Gastroesophageal sphincter (tissue), 4 donors: Measurements from ENCODE around the gene BASP1. TPM values are rescaled to one million over a fixed set of nuclear protein-coding genes. Genes with fewer than 3 reads are reported as not detected.

Source experiments
- ATAC-seq: fragments of 150-250 bp; one replicate; pipeline ENCODE4 v1.9.1; 2016; ENCODE audit warnings: mild to moderate bottlenecking, moderate library complexity
- H3K27ac ChIP-seq, 4 donors: fragments of 200-600 bp; sonication (generic) in 3 of 4; 1 replicate in 3 of 4; 2 replicates in 1 of 4; pipeline ENCODE4 v1.5.1; 2016 to 2019
- H3K27me3 ChIP-seq: fragments of 200-600 bp; sonication (generic); one replicate; pipeline ENCODE4 v1.5.1; 2019
- H3K36me3 ChIP-seq, 2 donors: fragments of 200-600 bp; sonication (generic); one replicate each; pipeline ENCODE4 v1.5.1; 2019; ENCODE audit warnings: control low read depth in 1 of 2
- H3K4me1 ChIP-seq, 3 donors: fragments of 200-600 bp; sonication (generic); 1 replicate in 2 of 3; 2 replicates in 1 of 3; pipeline ENCODE4 v1.5.1; 2016 to 2019; ENCODE audit warnings: control low read depth in 2 of 3
- H3K4me3 ChIP-seq, 2 donors: fragments of 200-600 bp; sonication (generic); one replicate each; pipeline ENCODE4 v1.5.1; 2019; ENCODE audit warnings: mild to moderate bottlenecking in 1 of 2, moderate library complexity in 1 of 2
- H3K9me3 ChIP-seq, 3 donors: fragments of 200-600 bp; sonication (generic); one replicate each; pipeline ENCODE4 v1.5.1; 2017 to 2019; ENCODE audit warnings: control low read depth in 2 of 3
- CTCF ChIP-seq, 4 experiments: fragments of 200-600 bp in 2 of 4; fragments of 450-650 bp in 2 of 4; sonication (generic) in 1 of 4; IDR thresholded peaks; one replicate each; pipeline ENCODE4 v1.5.1; 2017 to 2019; ENCODE audit warnings: antibody characterized with exemption in 4 of 4, mild to moderate bottlenecking in 2 of 4, moderate library complexity in 2 of 4
- EP300 ChIP-seq: sonication (generic); formaldehyde crosslinking; IDR thresholded peaks from one replicate; pipeline ENCODE4 v1.6.1; 2017; ENCODE audit warnings: antibody characterized with exemption, mild to moderate bottlenecking
- POLR2A ChIP-seq, 2 donors: fragments of 450-650 bp; IDR thresholded peaks; one replicate each; pipeline ENCODE4 v1.6.1; 2017; ENCODE audit warnings: antibody characterized with exemption in 2 of 2, mild to moderate bottlenecking in 2 of 2, moderate library complexity in 1 of 2
- POLR2AphosphoS5 ChIP-seq: sonication (generic); formaldehyde crosslinking; IDR thresholded peaks from one replicate; pipeline ENCODE4 v1.6.1; 2017; ENCODE audit warnings: antibody characterized with exemption
- WGBS, 2 donors: methylation state at CpG; one replicate each; pipeline ENCODE4 v1.1.5; 2018; ENCODE audit warnings: low coverage in 1 of 2; 5-methylcytosine and 5-hydroxymethylcytosine counted together
- total RNA-seq, 4 donors: library from RNA; depleted of rRNA; stranded (reverse); fragments of >200 nt; gene quantifications; one replicate each; pipeline ENCODE4 v1.1.0, GENCODE V29; 2016

Gene BASP1
- total RNA-seq, 4 donors from 2014 or later, result 0.31 to 12.9 (median 5.5) TPM

- ATAC-seq, result no peak
- 75 to 79% methylated on average over 7 to 9 of the region's 9 CpGs for WGBS, 2 donors
- Histone ChIP-seq H3K27me3 (peaks cover 12% of the 10 kb centered on the region), H3K4me3 (no peak overlapping the region), H3K4me1 (no peaks in the 10 kb centered on the region), H3K36me3 (no peaks in the 10 kb centered on the region), H3K27ac (no peak overlapping the region), H3K9me3 (no peaks in the 10 kb centered on the region)
- TF ChIP-seq POLR2A (IDR thresholded peaks at IDR 0.05), result no peak
- no peak for TF ChIP-seq CTCF (IDR thresholded peaks at IDR 0.05)
- TF ChIP-seq POLR2AphosphoS5, result no peak
- no peak for TF ChIP-seq EP300
Measured at GRCh38 chr5:17232405-17232804, 15.0 kb downstream of the BASP1 start.

- 80 to 81% methylated on average over 2 to 5 of the region's 6 CpGs for WGBS, 2 donors
- Histone ChIP-seq H3K27me3 (peaks cover 6% of the 10 kb centered on the region), H3K9me3 (no peaks in the 10 kb centered on the region), H3K4me3 (no peak overlapping the region), H3K36me3 (no peaks in the 10 kb centered on the region), H3K4me1 (no peaks in the 10 kb centered on the region), H3K27ac (no peak overlapping the region)
- no peak for ATAC-seq
- TF ChIP-seq POLR2A (IDR thresholded peaks at IDR 0.05), result no peak
- TF ChIP-seq POLR2AphosphoS5, result no peak
- no peak for TF ChIP-seq EP300
- TF ChIP-seq CTCF (IDR thresholded peaks at IDR 0.05), result no peak
Measured at GRCh38 chr5:17233488-17233887, 16.1 kb downstream of the BASP1 start.

GRCh38 chr5:17234374-17234773 is 16.9 kb downstream of the BASP1 start:
- H3K36me3 ChIP-seq, result no peaks in the 10 kb centered on the region
- no peak for ATAC-seq
- WGBS, 2 donors, result 88 to 94% methylated on average over 5 of the region's 5 CpGs
- H3K9me3 ChIP-seq, result no peaks in the 10 kb centered on the region
- H3K4me1 ChIP-seq, result no peaks in the 10 kb centered on the region
- H3K27me3 ChIP-seq, result no peaks in the 10 kb centered on the region
- TF ChIP-seq POLR2AphosphoS5, result no peak
- no peak for TF ChIP-seq CTCF (IDR thresholded peaks at IDR 0.05)
- TF ChIP-seq EP300, result no peak
- TF ChIP-seq POLR2A (IDR thresholded peaks at IDR 0.05), result no peak
- no peak overlapping the region for H3K27ac ChIP-seq
- no peak overlapping the region for H3K4me3 ChIP-seq

- Histone ChIP-seq H3K9me3 (no peaks in the 10 kb centered on the region), H3K4me3 (no peak overlapping the region), H3K4me1 (no peaks in the 10 kb centered on the region), H3K27me3 (no peaks in the 10 kb centered on the region), H3K27ac (no peak overlapping the region), H3K36me3 (no peaks in the 10 kb centered on the region)
- TF ChIP-seq POLR2A (IDR thresholded peaks at IDR 0.05), result no peak
- no peak for TF ChIP-seq POLR2AphosphoS5
- no peak for TF ChIP-seq EP300
- no peak for TF ChIP-seq CTCF (IDR thresholded peaks at IDR 0.05)
- ATAC-seq, result no peak
- 71 to 79% methylated on average over 3 to 4 of the region's 5 CpGs for WGBS, 2 donors
Measured at GRCh38 chr5:17235731-17236330, 18.4 kb downstream of the BASP1 start.

GRCh38 chr5:17238521-17239041 is 21.1 kb downstream of the BASP1 start:
- TF ChIP-seq POLR2AphosphoS5, result no peak
- no peak for TF ChIP-seq EP300
- no peak for ATAC-seq
- WGBS, 2 donors, result 71 to 74% methylated on average over 2 to 6 of the region's 6 CpGs
- Histone ChIP-seq H3K36me3 (no peaks in the 10 kb centered on the region), H3K27me3 (no peaks in the 10 kb centered on the region), H3K4me1 (no peaks in the 10 kb centered on the region), H3K9me3 (no peaks in the 10 kb centered on the region), H3K27ac (no peak overlapping the region), H3K4me3 (no peak overlapping the region)
